Measurements from ENCODE around the gene LYSMD2. TPM values are rescaled to one million over a fixed set of nuclear protein-coding genes. Genes with fewer than 3 reads are reported as not detected.

LYSMD2 gene
- total RNA-seq, 1 donor from 2014 or later: 20.6 TPM

DNA sequence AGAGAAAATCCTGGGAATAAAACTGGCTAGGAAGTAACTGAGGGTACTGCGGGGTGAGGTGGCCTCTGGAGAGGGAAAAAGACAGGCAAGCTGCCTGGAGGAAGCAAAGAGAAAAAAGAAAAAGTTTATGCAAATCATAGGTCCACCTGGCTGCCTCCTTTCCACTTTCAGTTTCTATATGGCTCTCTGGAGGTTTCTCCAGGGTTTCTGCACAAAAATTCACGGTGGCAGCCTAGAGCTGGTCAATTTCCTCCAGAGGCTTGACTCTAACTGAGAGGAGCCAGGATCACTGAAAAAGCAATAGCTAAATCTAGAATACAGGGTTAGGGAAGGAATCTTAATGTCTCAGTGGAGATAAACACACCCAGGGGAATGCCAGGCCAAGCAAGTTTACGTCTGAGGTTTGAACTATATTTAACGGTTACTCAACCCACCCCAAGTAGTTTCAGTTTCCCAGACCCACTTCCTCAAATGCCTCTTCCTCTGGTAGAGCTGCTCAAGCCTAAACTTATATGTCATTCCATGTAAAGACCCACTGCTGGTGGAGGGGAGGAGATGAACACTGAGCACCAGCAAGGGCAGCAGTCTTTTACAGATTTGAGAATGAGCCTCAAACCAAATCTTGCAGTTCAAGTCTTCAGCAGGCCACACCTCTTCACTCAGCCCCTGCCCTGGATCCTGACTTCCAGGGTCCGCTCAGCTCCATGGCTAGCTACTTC, 5.7 kb downstream of the LYSMD2 start:
- TF ChIP-seq, protein P1, sequence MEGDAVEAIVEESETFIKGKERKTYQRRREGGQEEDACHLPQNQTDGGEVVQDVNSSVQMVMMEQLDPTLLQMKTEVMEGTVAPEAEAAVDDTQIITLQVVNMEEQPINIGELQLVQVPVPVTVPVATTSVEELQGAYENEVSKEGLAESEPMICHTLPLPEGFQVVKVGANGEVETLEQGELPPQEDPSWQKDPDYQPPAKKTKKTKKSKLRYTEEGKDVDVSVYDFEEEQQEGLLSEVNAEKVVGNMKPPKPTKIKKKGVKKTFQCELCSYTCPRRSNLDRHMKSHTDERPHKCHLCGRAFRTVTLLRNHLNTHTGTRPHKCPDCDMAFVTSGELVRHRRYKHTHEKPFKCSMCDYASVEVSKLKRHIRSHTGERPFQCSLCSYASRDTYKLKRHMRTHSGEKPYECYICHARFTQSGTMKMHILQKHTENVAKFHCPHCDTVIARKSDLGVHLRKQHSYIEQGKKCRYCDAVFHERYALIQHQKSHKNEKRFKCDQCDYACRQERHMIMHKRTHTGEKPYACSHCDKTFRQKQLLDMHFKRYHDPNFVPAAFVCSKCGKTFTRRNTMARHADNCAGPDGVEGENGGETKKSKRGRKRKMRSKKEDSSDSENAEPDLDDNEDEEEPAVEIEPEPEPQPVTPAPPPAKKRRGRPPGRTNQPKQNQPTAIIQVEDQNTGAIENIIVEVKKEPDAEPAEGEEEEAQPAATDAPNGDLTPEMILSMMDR (IDR thresholded peaks at IDR 0.05): no peak
- Histone ChIP-seq H3K36me3 (no peaks in the 10 kb centered on the region), H3K27ac (peak overlapping the region; percentile 88), H3K4me3 (peak overlapping the region; percentile 47), H3K9me3 (no peaks in the 10 kb centered on the region), H3K27me3 (no peaks in the 10 kb centered on the region), H3K4me1 (peaks cover 45% of the 10 kb centered on the region)
- DNase-seq (no peak), ATAC-seq (peak; percentile 92)
- intact Hi-C loops (cut with DNase I): no loop called here

DNA sequence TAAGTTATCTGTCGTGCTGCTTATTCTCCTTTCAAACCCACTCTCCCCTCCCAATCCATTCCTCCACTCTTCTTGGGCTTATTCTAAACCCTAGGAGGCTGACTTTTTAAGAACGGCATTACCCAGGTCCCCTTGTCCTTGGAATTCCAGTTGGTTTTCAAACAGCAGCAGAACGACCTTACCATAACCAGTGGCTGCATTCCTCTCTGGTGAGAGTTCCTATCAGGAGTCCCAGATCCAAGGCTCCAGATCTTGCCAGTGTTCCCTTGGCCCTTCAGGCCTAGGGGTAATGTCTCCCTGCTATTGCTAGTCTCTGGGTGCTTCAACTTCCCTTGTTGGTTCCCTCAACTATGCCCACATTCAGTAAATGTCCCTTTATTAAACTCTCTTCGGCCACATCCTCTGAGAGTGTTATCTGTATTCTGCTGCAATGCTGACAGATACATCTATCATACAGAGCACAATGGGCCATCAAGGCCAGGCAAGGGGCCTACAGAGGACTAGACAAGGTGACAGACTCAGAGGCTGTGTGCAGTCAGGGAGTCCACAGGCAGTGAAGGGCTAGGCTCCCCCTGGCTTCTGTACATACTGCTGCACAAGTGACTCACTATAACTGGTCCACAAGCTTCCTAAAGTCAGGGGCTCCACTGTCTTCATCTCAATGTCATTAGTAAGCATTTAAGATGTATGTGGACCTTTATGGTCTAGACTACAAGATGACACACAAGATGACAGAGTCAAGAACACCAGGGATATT, 10.1 kb downstream of the LYSMD2 start:
- TF ChIP-seq, protein P1 (IDR thresholded peaks at IDR 0.05): no peak
- Histone ChIP-seq H3K36me3 (peaks cover 15% of the 10 kb centered on the region), H3K4me1 (peaks cover 41% of the 10 kb centered on the region), H3K9me3 (no peaks in the 10 kb centered on the region), H3K27ac (no peak overlapping the region), H3K4me3 (no peak overlapping the region), H3K27me3 (no peaks in the 10 kb centered on the region)
- ATAC-seq (peak; percentile 31), DNase-seq (no peak)
- intact Hi-C loops (cut with DNase I): no loop called here

DNA sequence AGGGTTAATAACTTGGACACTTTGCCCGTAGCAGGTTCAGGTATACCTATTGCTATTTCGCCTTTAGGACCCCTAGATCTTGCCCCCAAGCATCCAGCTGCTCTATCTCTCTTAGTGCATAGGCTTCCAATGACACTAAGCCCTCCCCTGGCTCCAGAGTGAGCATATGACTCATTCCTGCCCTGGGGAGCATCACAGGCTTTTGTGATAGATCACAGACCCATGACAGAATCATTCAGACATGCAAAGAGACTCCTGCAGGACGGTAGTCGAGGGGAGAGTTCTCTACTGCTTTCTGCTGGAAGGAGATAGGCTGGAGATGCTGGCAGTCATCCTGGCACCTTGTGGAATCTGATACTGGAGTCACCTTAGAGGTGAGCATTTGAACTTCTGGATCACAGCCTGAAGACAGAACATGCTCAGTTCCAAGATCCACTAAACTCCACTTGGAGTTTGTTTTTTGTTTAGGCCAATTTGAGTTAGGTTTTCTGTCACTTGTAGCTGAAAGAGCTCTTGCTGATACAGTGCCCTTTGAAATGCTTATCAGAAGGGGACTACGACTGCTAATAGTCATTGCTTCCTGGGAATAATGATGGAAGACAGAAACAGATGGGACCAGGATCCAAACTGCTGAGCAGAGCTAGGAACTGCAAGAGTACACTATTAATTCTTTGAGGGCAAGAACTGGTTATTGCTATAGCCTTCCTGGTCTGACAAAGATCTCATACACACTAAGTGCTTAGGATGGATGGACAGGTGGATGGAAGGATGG, 11.0 kb downstream of the LYSMD2 start:
- Histone ChIP-seq H3K4me3 (no peak overlapping the region), H3K9me3 (no peaks in the 10 kb centered on the region), H3K4me1 (peaks cover 32% of the 10 kb centered on the region), H3K36me3 (peaks cover 19% of the 10 kb centered on the region), H3K27me3 (no peaks in the 10 kb centered on the region), H3K27ac (no peak overlapping the region)
- TF ChIP-seq, protein P1 (IDR thresholded peaks at IDR 0.05): no peak
- ATAC-seq (peak; percentile 54), DNase-seq (no peak)
- intact Hi-C loops (cut with DNase I): no loop called here

DNA sequence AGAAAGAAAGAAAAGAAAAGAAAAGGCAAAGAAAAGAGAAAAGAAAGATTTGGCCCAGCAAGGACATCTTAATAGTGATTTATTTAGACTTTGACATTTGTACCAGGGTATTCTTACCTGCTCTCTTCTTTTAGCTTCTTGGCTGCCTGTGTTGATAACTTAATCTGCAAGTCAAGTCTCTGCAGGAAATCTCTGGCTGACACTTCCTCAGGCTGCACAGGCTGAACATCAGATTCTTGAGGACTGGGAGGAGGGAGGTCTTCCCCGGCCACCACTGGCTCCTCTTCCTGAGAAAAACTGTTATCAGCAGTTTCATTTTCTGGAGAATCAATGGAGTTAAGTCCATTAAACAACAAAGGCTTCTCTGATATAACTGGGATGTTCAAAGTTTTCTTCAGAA, 12.8 kb downstream of the LYSMD2 start:
- H3K4me3 ChIP-seq: no peak overlapping the region
- intact Hi-C loops (cut with DNase I): no loop called here
- TF ChIP-seq, protein P1 (IDR thresholded peaks at IDR 0.05): no peak
- H3K27me3 ChIP-seq: no peaks in the 10 kb centered on the region
- no peak for ATAC-seq
- DNase-seq: no peak
- no peaks in the 10 kb centered on the region for H3K9me3 ChIP-seq
- H3K27ac ChIP-seq: no peak overlapping the region
- peaks cover 19% of the 10 kb centered on the region for H3K4me1 ChIP-seq
- H3K36me3 ChIP-seq: peaks cover 24% of the 10 kb centered on the region

DNA sequence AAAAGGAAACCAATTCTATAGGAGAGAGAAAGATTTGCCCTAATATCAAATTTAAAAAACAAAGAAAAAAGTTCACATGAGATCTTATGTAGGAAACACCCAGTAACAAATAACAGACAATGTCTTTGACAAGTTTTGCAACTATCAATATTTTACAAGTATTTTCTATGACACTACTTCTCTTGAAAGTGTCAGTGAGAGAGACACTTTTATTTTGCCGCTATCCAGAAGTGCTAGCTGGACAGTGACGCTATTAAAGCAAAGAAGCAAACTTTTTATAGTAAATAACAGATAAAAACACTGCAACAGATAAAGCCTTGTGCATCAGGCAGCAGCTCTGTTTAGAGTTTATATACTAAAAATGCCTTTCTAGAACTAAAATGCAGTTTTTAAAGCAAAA, 13.3 kb downstream of the LYSMD2 start:
- H3K27me3 ChIP-seq: no peaks in the 10 kb centered on the region
- no peaks in the 10 kb centered on the region for H3K9me3 ChIP-seq
- peaks cover 24% of the 10 kb centered on the region for H3K36me3 ChIP-seq
- intact Hi-C loops (cut with DNase I): no loop called here
- TF ChIP-seq, protein P1 (IDR thresholded peaks at IDR 0.05): no peak
- no peak overlapping the region for H3K27ac ChIP-seq
- H3K4me3 ChIP-seq: no peak overlapping the region
- H3K4me1 ChIP-seq: peaks cover 19% of the 10 kb centered on the region
- no peak for ATAC-seq
- no peak for DNase-seq

Data from upper lobe of right lung (tissue), 1 donor.